Measurements from ENCODE around the gene ITCH.
"Not testable (repeated sequence)": the region's sequence is repeated elsewhere in the genome, so short reads cannot be mapped to it uniquely, and the experiment has no call there.

ITCH gene

GRCh38 chr20:34403908-34404307 is 40.8 kb downstream of the ITCH start:
- Histone ChIP-seq H3K4me2 (ENCODE audit: insufficient read depth, low read length) (no peak overlapping the region), H2AFZ (ENCODE audit: low read depth, low read length) (no peak overlapping the region), H3K9me3 (ENCODE audit: insufficient read depth, low read length, severe bottlenecking) (no peaks in the 10 kb centered on the region), H3K27ac (ENCODE audit: low read length) (no peak overlapping the region; the same call in 1 of the 2 replicates), H3K4me1 (ENCODE audit: insufficient read depth, low read length) (peaks cover 17% of the 10 kb centered on the region), H4K20me1 (ENCODE audit: insufficient read depth, low read length) (peaks cover 22% of the 10 kb centered on the region; the same call in 1 of the 2 replicates), H3K9ac (ENCODE audit: low read depth, low read length) (no peak overlapping the region), H3K36me3 (ENCODE audit: insufficient read depth, low read length) (peaks cover 48% of the 10 kb centered on the region), H3K79me2 (ENCODE audit: insufficient read depth, low read length) (peaks cover 93% of the 10 kb centered on the region), H3K27me3 (ENCODE audit: insufficient read depth, low read length, poor library complexity) (no peaks in the 10 kb centered on the region), H3K4me3 (ENCODE audit: low read depth in 1 of 2, low read length in 2 of 2) (no peak overlapping the region)
- TF ChIP-seq CTCF (IDR thresholded peaks at IDR 0.05; ENCODE audit: borderline replicate concordance, extremely low read depth, low read length, poor library complexity, severe bottlenecking) (no peak), EZH2 (IDR thresholded peaks at IDR 0.05; ENCODE audit: borderline replicate concordance, low read depth, low read length, severe bottlenecking) (no peak)
- no peak for DNase-seq
- ATAC-seq (ENCODE audit: insufficient read depth, low read depth) = no peak

- H3K27ac ChIP-seq (ENCODE audit: low read length) = peak overlapping the region; percentile 63
- H2AFZ ChIP-seq (ENCODE audit: low read depth, low read length) = no peak overlapping the region
- no peak for DNase-seq
- no peaks in the 10 kb centered on the region for H3K27me3 ChIP-seq (ENCODE audit: insufficient read depth, low read length, poor library complexity)
- H4K20me1 ChIP-seq (ENCODE audit: insufficient read depth, low read length) = peaks cover 22% of the 10 kb centered on the region; the same call in 1 of the 2 replicates
- H3K4me2 ChIP-seq (ENCODE audit: insufficient read depth, low read length) = peak overlapping the region; percentile 40; the same call in 1 of the 2 replicates
- no peak overlapping the region; the same call in 1 of the 2 replicates for H3K9ac ChIP-seq (ENCODE audit: low read depth, low read length)
- H3K4me3 ChIP-seq (ENCODE audit: low read depth in 1 of 2, low read length in 2 of 2) = no peak overlapping the region
- ATAC-seq (ENCODE audit: insufficient read depth, low read depth) = no peak
- H3K36me3 ChIP-seq (ENCODE audit: insufficient read depth, low read length) = peaks cover 56% of the 10 kb centered on the region
- TF ChIP-seq EZH2 (IDR thresholded peaks at IDR 0.05; ENCODE audit: borderline replicate concordance, low read depth, low read length, severe bottlenecking) (no peak), CTCF (IDR thresholded peaks at IDR 0.05; ENCODE audit: borderline replicate concordance, extremely low read depth, low read length, poor library complexity, severe bottlenecking) (no peak)
- H3K4me1 ChIP-seq (ENCODE audit: insufficient read depth, low read length) = peaks cover 17% of the 10 kb centered on the region
- peaks cover 94% of the 10 kb centered on the region for H3K79me2 ChIP-seq (ENCODE audit: insufficient read depth, low read length)
- no peaks in the 10 kb centered on the region for H3K9me3 ChIP-seq (ENCODE audit: insufficient read depth, low read length, severe bottlenecking)
Observed at GRCh38 chr20:34404803-34405202, 41.7 kb downstream of the ITCH start.

GRCh38 chr20:34405247-34405651 is 42.2 kb downstream of the ITCH start:
- Histone ChIP-seq H3K79me2 (ENCODE audit: insufficient read depth, low read length) (peaks cover 91% of the 10 kb centered on the region), H4K20me1 (ENCODE audit: insufficient read depth, low read length) (peaks cover 22% of the 10 kb centered on the region; the same call in 1 of the 2 replicates), H3K4me1 (ENCODE audit: insufficient read depth, low read length) (peaks cover 17% of the 10 kb centered on the region), H3K4me2 (ENCODE audit: insufficient read depth, low read length) (peak overlapping the region; percentile 40; the same call in 1 of the 2 replicates), H3K27ac (ENCODE audit: low read length) (peak overlapping the region; percentile 63), H3K36me3 (ENCODE audit: insufficient read depth, low read length) (peaks cover 59% of the 10 kb centered on the region)
- not testable (repeated sequence) for H3K27me3 ChIP-seq (ENCODE audit: insufficient read depth, low read length, poor library complexity); H3K9ac ChIP-seq (ENCODE audit: low read depth, low read length); H3K9me3 ChIP-seq (ENCODE audit: insufficient read depth, low read length, severe bottlenecking); H3K4me3 ChIP-seq (ENCODE audit: low read depth in 1 of 2, low read length in 2 of 2); H2AFZ ChIP-seq (ENCODE audit: low read depth, low read length)
- DNase-seq (peak; percentile 57), ATAC-seq (ENCODE audit: insufficient read depth, low read depth) (peak; percentile 96)

- H2AFZ ChIP-seq (ENCODE audit: low read depth, low read length); H3K4me3 ChIP-seq (ENCODE audit: low read depth in 1 of 2, low read length in 2 of 2); DNase-seq; H3K27me3 ChIP-seq (ENCODE audit: insufficient read depth, low read length, poor library complexity); ATAC-seq (ENCODE audit: insufficient read depth, low read depth); H3K9me3 ChIP-seq (ENCODE audit: insufficient read depth, low read length, severe bottlenecking); H3K9ac ChIP-seq (ENCODE audit: low read depth, low read length): not testable (repeated sequence)
- H3K36me3 ChIP-seq (ENCODE audit: insufficient read depth, low read length) = peaks cover 59% of the 10 kb centered on the region
- peaks cover 22% of the 10 kb centered on the region; the same call in 1 of the 2 replicates for H4K20me1 ChIP-seq (ENCODE audit: insufficient read depth, low read length)
- peaks cover 17% of the 10 kb centered on the region for H3K4me1 ChIP-seq (ENCODE audit: insufficient read depth, low read length)
- H3K4me2 ChIP-seq (ENCODE audit: insufficient read depth, low read length) = 0 out of 2 replicates have a peak overlapping the region, but pooled peaks have one; percentile 40
- H3K79me2 ChIP-seq (ENCODE audit: insufficient read depth, low read length) = peaks cover 86% of the 10 kb centered on the region
- H3K27ac ChIP-seq (ENCODE audit: low read length) = peak overlapping the region; percentile 30
Observed at GRCh38 chr20:34405942-34406341, 42.9 kb downstream of the ITCH start.
